NCI-H345 (cell line): ENCODE results near the gene MYO16.

ENCODE experiments used
- DNase-seq: peaks from one replicate; lab custom pipeline; 2025; lab: John Stamatoyannopoulos, UW

The MYO16 gene

DNA sequence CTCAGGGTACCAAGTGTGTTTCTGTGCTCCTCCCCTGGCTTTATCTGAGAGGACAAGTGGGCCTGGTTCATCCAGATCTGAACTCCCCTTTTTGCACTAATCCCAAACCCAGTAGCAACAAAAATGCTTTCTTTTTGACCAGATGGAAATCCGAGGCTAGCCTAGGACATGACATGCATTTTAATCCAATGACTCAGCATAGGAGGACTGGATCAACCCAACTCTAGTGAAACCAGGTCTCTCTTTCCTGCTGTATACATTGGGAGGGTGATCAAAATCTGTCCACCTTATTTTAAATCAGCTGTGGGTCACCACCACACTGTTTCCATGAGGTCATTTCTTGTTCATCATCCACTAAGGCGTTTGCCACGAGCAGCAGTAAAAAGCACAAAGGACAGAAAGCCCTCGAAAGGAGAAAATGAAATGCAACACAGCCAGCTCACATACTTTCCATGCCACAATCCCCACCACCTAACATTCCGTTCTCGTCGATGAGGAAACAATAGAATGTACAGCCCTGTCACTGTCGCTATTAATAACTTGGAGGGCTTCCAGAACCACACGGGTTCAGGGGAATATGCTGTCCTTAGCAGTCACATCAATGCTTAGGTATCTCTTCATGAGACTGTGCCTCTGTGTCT is 614.0 kb downstream of the MYO16 start:
- no peak for DNase-seq

DNA sequence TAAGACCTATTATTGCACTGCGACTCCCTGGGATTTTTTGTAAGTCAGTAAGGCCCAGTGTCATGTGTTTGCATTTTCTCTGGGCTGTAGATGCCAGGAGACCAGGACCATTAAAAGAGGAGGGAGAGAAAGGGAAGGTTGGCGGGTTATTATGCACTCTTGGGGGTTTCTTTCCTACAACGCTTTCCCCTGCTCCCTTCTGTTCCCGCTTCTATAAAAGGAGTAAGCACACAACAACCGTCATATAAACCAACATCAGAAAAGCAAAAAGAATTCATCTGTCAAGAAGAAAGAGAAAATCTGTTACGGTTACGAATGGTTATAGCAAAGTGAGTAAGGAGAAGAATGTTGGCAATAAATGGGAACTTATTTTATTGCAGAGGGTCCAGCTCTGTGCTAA is 615.2 kb downstream of the MYO16 start:
- no peak for DNase-seq

DNA sequence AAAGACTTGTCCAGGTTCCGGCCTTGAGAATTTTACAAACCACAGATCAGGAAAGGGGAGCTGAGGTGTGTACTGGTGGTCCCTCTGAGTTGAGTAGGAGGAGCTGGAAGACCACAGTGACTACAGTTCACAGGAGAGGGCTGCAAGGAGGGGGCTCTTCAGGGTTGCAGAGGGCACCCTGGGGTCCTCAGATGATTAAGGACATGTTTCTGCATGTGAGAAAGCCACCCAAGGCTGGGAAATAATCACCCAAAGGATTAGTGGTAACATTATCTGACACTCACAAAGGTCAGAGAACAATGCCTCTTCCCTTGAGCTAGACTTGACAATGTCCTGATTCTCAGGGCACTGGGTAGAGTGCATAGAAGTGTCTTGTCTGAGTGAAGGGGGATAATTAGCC is 616.6 kb downstream of the MYO16 start:
- DNase-seq, result no peak

DNA sequence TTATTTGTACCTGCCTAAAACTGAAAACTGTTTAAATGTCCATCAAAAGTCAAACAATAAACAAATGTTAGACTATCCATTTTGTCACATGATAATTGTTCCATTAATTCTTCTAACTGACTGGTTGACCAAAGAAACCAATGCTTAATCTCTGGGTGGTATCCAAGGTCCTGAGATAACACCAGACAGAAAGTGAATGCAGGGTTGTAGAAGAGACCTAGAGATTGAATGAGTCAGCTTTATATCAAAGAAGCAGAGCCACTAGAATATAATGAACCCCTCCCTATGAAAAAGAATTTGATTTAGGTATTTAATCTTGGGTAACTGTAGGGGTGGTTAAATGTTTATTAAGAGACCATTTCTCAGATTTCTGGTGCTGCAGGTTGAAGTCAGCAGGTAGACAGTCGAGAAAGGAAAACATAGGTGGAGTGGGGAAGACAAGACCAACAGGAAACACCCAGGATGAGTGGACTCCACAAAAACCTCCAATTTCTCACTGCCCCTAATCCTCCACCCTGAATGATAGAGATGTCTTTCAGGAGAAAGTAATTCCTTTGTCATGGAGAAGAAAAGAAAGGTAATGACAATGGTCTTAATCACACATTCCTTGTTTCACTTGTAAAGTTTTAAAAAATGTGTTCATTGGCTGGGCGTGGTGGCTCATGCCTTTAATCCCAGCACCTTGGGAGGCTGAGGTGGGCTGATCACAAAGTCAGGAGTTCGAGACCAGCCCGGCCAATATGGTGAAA is 620.5 kb downstream of the MYO16 start:
- no peak for DNase-seq

DNA sequence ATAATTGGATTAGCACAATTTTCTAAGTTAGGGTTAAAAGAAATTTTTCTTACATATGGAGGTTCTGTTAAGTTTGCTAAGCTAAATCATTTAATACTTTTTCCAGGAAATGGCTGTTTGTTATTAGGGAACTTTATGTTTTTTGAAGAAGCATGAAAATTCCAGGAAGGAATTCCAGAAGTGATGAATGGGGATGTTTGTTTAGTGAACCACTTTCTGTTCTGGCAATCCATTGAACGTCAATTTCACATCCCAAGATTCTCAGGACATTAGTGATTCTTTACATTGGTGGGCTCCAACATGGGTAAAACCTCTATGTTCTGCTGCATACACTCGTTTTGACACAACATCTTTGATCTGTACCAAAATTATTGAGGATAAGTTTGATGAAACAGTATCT is 622.5 kb downstream of the MYO16 start:
- DNase-seq, result no peak

DNA sequence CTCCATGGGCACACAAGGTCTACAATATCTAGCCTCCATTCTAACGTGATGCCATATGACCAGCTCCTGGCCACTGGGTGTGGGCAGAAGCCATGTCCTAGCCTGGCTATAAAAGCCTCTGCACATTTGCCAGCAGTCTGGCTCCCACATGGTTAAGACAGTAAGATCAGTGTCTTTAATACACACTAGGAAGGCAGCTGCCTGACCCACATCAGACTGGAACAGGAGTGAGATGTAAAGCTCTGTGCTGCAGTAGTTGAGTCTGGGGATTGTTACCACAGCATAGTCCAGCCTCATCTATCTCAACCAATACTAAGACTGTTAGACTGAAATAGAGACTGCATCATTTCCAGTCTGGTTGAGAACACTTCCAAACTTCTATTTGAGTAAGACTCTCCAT is 623.9 kb downstream of the MYO16 start:
- DNase-seq, result no peak

DNA sequence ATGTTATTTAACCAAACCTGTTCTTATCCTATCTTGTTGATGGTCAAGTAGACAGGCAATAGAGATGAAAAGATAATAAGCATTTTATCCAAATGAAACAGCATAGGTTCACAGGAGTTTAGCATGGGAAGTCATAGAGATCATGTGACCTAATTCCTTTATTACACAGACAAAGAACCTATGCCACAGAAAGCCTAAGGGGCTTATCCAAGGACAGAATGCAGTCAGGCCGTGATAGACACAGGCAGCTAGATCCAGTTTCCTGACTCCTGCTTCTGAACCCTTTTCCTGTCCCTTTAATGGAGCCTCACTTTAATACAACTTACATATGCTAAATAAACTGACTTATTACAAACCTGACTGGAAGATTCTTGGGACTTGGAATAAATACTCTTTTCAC is 624.9 kb downstream of the MYO16 start:
- no peak for DNase-seq

DNA sequence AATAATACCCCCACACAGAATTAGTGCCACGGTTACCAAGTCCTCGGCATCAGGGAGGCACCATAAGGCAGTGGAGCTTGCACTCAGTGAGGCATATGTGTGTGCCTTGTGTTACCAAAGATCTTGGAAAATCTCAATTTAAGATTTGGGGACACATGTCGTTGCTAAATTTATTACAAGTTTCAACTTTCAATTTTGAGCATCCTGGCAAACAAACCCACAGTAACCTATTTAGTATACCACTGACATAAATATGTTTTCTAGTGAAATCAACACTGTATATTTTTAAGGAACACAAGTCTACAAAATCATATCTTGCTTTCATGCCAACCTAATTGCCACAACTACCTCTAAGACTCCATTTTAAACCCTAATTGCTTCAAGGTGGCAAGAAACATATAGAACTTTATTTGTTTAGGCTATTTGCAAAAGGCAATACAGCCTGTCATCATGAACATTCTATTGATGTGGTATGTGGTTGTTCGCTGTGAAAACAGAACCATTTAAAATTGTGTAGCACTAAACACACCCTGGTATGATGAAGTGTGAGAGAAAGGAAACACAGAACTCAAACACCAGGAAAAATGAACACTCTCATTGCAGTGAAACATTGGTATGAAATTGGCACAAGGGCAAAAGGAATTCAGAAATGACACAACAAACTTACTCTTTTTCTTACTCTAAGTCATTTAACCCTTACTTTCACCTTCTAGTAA is 625.9 kb downstream of the MYO16 start:
- DNase-seq, result no peak

DNA sequence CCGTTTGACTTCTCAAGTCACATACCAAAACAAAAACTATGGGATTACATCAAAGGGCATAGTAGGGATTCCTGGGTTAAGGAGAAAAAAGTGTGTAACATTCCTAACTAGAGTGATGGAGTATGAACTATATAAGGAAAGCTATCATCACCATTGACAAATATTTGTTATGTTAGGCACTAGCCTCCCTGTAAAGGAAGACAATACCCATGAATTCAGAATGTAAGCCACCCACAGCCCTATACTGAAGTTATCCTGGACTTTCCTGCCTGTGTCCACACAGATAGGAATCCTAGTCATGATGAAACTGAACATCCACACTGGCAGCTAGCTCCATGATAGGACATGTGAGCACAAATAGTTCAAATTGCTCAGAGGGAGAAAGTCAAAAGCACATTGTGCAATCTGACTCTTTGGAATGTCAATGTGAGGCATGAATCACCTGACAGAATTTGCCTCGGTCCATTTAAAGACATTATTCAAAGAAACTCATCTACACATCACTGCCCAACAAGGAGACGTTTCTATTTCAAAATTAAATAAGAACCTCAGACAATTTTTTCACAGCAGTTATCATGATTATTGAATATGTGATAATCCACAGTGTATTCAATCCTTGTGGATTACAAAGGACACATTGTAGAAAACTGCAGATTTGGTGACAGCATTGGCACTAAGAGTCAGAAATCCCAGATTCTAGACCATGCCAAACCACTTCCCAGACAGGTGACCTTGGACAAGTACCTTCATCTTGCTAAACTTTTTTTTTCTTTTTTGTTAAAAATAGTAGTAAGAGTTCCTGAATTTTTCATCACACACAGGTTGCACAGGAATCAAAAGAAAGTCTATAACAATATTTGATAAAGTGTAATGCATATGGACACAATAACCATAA is 627.7 kb downstream of the MYO16 start:
- DNase-seq, result no peak
